H9 (cell line): ENCODE results near the gene GOLGA1. TPM values are rescaled to one million over a fixed set of nuclear protein-coding genes. Genes with fewer than 3 reads are reported as not detected.
A peak's percentile ranks its signal among the peaks of the same experiment; 100 is the strongest.

ENCODE experiments used
- DNase-seq: peaks from one replicate; pipeline ENCODE4 v3.0.0-alpha.2; 2017
- H2AFZ ChIP-seq: one replicate; pipeline ENCODE4 v1.6.1; 2013; ENCODE audit warnings: mild to moderate bottlenecking, low read length, control low read depth, moderate library complexity
- H2AK5ac ChIP-seq: 2 replicates; pipeline ENCODE4 v1.6.1; 2013; ENCODE audit warnings: low read length, control low read depth, mixed read lengths; ENCODE audit not compliant: insufficient read length
- H2BK120ac ChIP-seq: one replicate; pipeline ENCODE4 v1.6.1; 2013; ENCODE audit warnings: low read depth, mild to moderate bottlenecking, low read length, control low read depth, inconsistent platforms; ENCODE audit not compliant: poor library complexity, severe bottlenecking
- H2BK12ac ChIP-seq: 2 replicates; pipeline ENCODE4 v1.6.1; 2013; ENCODE audit warnings: low read length, control low read depth, mixed read lengths, low read depth; ENCODE audit not compliant: insufficient read length
- H2BK15ac ChIP-seq: 2 replicates; pipeline ENCODE4 v1.6.1; 2013; ENCODE audit warnings: low read depth, low read length, control low read depth
- H2BK20ac ChIP-seq: one replicate; pipeline ENCODE4 v1.6.1; 2013; ENCODE audit warnings: low read depth, mild to moderate bottlenecking, low read length, control low read depth, inconsistent platforms; ENCODE audit not compliant: poor library complexity, severe bottlenecking
- H2BK5ac ChIP-seq: 2 replicates; pipeline ENCODE4 v1.6.1; 2013; ENCODE audit warnings: low read length, control low read depth, mixed read lengths; ENCODE audit not compliant: insufficient read length
- H3K14ac ChIP-seq: 2 replicates; pipeline ENCODE4 v1.6.1; 2013; ENCODE audit warnings: low read length, control low read depth; ENCODE audit not compliant: insufficient read depth
- H3K18ac ChIP-seq: 2 replicates; pipeline ENCODE4 v1.6.1; 2013; ENCODE audit warnings: low read depth, mild to moderate bottlenecking, mixed read lengths, low read length, control low read depth; ENCODE audit not compliant: insufficient read length
- H3K23ac ChIP-seq: 2 replicates; pipeline ENCODE4 v1.6.1; 2013; ENCODE audit warnings: low read length, control low read depth, mixed read lengths, low read depth; ENCODE audit not compliant: insufficient read length
- H3K23me2 ChIP-seq: 2 replicates; pipeline ENCODE4 v1.6.1; 2013; ENCODE audit warnings: low read depth, mild to moderate bottlenecking, mixed read lengths, low read length, control low read depth; ENCODE audit not compliant: insufficient read length, poor library complexity, severe bottlenecking
- H3K27ac ChIP-seq: 2 replicates; pipeline ENCODE4 v1.5.1; 2013; ENCODE audit warnings: low read length, control low read depth, mixed read lengths, low read depth; ENCODE audit not compliant: insufficient read length
- H3K27me3 ChIP-seq: 2 replicates; pipeline ENCODE4 v1.6.1; 2013; ENCODE audit warnings: low read length, control low read depth, inconsistent platforms; ENCODE audit not compliant: insufficient read depth
- H3K4ac ChIP-seq: 2 replicates; pipeline ENCODE4 v1.6.1; 2013; ENCODE audit warnings: low read depth, mild to moderate bottlenecking, control low read depth, inconsistent platforms, low read length, moderate library complexity
- H3K4me1 ChIP-seq: 2 replicates; pipeline ENCODE4 v1.6.1; 2013; ENCODE audit warnings: low read length, control low read depth, inconsistent platforms; ENCODE audit not compliant: insufficient read depth
- H3K4me2 ChIP-seq: 2 replicates; pipeline ENCODE4 v1.6.1; 2013; ENCODE audit warnings: low read length, control low read depth, mixed read lengths; ENCODE audit not compliant: insufficient read length, insufficient read depth
- H3K56ac ChIP-seq: 2 replicates; pipeline ENCODE4 v1.6.1; 2013; ENCODE audit warnings: low read depth, mild to moderate bottlenecking, mixed read lengths, low read length, control low read depth; ENCODE audit not compliant: insufficient read length
- H3K79me1 ChIP-seq: 2 replicates; pipeline ENCODE4 v1.6.1; 2013; ENCODE audit warnings: low read depth, mild to moderate bottlenecking, moderate library complexity, low read length, control low read depth, inconsistent platforms; ENCODE audit not compliant: insufficient read depth, poor library complexity, severe bottlenecking
- H3K79me2 ChIP-seq: 2 replicates; pipeline ENCODE4 v1.6.1; 2013; ENCODE audit warnings: low read length, control low read depth, inconsistent platforms; ENCODE audit not compliant: insufficient read depth
- H3K9ac ChIP-seq: 2 replicates; pipeline ENCODE4 v1.6.1; 2013; ENCODE audit warnings: low read length, control low read depth, mixed read lengths; ENCODE audit not compliant: insufficient read length; ENCODE audit errors: extremely low read depth
- H3K9me3 ChIP-seq: one replicate; pipeline ENCODE4 v1.6.1; 2013; ENCODE audit warnings: low read depth, low read length, inconsistent platforms; ENCODE audit not compliant: control insufficient read depth
- H3T11ph ChIP-seq: one replicate; pipeline ENCODE4 v1.6.1; 2013; ENCODE audit warnings: mild to moderate bottlenecking, low read length, control low read depth, inconsistent platforms
- H4K20me1 ChIP-seq: one replicate; pipeline ENCODE4 v1.6.1; 2013; ENCODE audit not compliant: control insufficient read depth, insufficient read length, insufficient read depth
- H4K5ac ChIP-seq: 2 replicates; pipeline ENCODE4 v1.6.1; 2013; ENCODE audit warnings: low read depth, mild to moderate bottlenecking, mixed read lengths, low read length, control low read depth; ENCODE audit not compliant: insufficient read length
- H4K8ac ChIP-seq: replicated peaks from 2 replicates; pipeline ENCODE4 v1.6.1; 2013; ENCODE audit warnings: low read length, control low read depth, mixed read lengths, low read depth; ENCODE audit not compliant: insufficient read length
- H4K91ac ChIP-seq: 2 replicates; pipeline ENCODE4 v1.6.1; 2013; ENCODE audit warnings: low read depth, mild to moderate bottlenecking, moderate library complexity, mixed read lengths, low read length, control low read depth; ENCODE audit not compliant: insufficient read length
- H3K27ac Mint-ChIP-seq, 3 experiments: 2 replicates in 2 of 3; 3 replicates in 1 of 3; pipeline ENCODE4 v1.8.0; 2020 to 2021; ENCODE audit warnings: mixed read lengths in 3 of 3, mild to moderate bottlenecking in 1 of 3, moderate library complexity in 1 of 3
- H3K27me3 Mint-ChIP-seq: 2 replicates; pipeline ENCODE4 v1.8.0; 2021; ENCODE audit warnings: low read depth, mild to moderate bottlenecking, moderate library complexity, mixed read lengths
- H3K36me3 Mint-ChIP-seq, 3 experiments: 2 replicates in 2 of 3; 3 replicates in 1 of 3; pipeline ENCODE4 v1.8.0; 2020 to 2021; ENCODE audit warnings: low read depth in 3 of 3, mixed read lengths in 3 of 3; ENCODE audit not compliant: insufficient read depth in 1 of 3
- H3K4me1 Mint-ChIP-seq, 2 experiments: 2 replicates each; pipeline ENCODE4 v1.8.0; 2020; ENCODE audit warnings: mixed read lengths in 2 of 2
- H3K4me3 Mint-ChIP-seq, 2 experiments: 2 replicates in 1 of 2; 3 replicates in 1 of 2; pipeline ENCODE4 v1.8.0; 2020 to 2021; ENCODE audit warnings: mild to moderate bottlenecking in 2 of 2, mixed read lengths in 2 of 2, moderate library complexity in 1 of 2
- H3K9me3 Mint-ChIP-seq, 2 experiments: 2 replicates in 1 of 2; 3 replicates in 1 of 2; pipeline ENCODE4 v1.8.0; 2020; ENCODE audit warnings: mild to moderate bottlenecking in 2 of 2, mixed read lengths in 2 of 2, moderate library complexity in 1 of 2
- total RNA-seq: library from RNA; stranded (reverse); gene quantifications from 2 replicates; pipeline ENCODE4 v1.2.1, GENCODE V29; 2021
- TF ChIP-seq, protein P1 (sequence below): fragments of 200-600 bp; sonication (generic); conservative IDR thresholded peaks from 3 replicates; pipeline ENCODE4 v1.8.0; 2021; ENCODE audit warnings: antibody characterized with exemption, mild to moderate bottlenecking

Gene GOLGA1
- total RNA-seq, 1 experiment from 2014 or later, result 7.6 TPM

DNA sequence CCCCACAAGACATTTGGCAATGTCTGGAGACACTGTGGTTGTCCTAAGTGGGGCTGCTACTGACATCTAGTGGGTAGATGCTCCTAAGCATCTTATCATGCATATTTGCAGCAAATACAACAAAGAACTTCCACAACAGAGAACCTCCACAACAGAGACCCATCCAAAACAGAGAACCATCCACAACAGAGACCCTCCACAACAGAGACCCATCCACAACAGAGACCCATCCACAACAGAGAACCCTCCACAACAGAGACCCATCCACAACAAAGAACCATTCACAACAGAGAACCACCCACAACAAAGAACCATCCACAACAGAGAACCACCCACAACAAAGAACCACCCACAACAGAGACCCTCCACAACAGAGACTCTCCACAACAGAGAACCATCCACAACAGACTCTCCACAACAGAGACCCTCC lies 46.1 kb downstream of the GOLGA1 start:
- Histone ChIP-seq H2AFZ (no peak overlapping the region), H3K4me2 (no peak overlapping the region), H4K8ac (no peak overlapping the region), H3T11ph (no peak overlapping the region), H2BK15ac (no peak overlapping the region), H3K23ac (no peak overlapping the region), H3K4me1 (no peaks in the 10 kb centered on the region), H3K14ac (no peak overlapping the region), H4K20me1 (no peaks in the 10 kb centered on the region), H2BK12ac (no peak overlapping the region), H3K23me2 (no peaks in the 10 kb centered on the region), H3K9me3 (no peaks in the 10 kb centered on the region), H4K91ac (no peak overlapping the region), H2BK5ac (no peak overlapping the region), H4K5ac (no peak overlapping the region), H3K79me1 (no peaks in the 10 kb centered on the region), H2AK5ac (no peak overlapping the region), H3K79me2 (no peaks in the 10 kb centered on the region), H3K27ac (no peak overlapping the region), H3K56ac (no peak overlapping the region), H2BK20ac (no peak overlapping the region), H3K18ac (no peak overlapping the region), H3K4ac (no peak overlapping the region), H3K27me3 (no peaks in the 10 kb centered on the region), H2BK120ac (no peak overlapping the region), H3K9ac (no peak overlapping the region)
- H3K4me1 Mint-ChIP-seq, result peaks cover 2 to 13% of the 10 kb centered on the region in 2 experiments
- no peaks in the 10 kb centered on the region; a peak in 1 of 5 replicates for H3K9me3 Mint-ChIP-seq
- peak; percentile 60 for DNase-seq
- no peak overlapping the region for H3K4me3 Mint-ChIP-seq
- no peaks in the 10 kb centered on the region for H3K27me3 Mint-ChIP-seq
- H3K36me3 Mint-ChIP-seq, result peaks cover 4 to 16% (median 14%) of the 10 kb centered on the region in 3 experiments
- peak overlapping the region in 1 of 3 experiments; percentile 74; a peak in 2 of 7 replicates for H3K27ac Mint-ChIP-seq
- TF ChIP-seq, protein P1, sequence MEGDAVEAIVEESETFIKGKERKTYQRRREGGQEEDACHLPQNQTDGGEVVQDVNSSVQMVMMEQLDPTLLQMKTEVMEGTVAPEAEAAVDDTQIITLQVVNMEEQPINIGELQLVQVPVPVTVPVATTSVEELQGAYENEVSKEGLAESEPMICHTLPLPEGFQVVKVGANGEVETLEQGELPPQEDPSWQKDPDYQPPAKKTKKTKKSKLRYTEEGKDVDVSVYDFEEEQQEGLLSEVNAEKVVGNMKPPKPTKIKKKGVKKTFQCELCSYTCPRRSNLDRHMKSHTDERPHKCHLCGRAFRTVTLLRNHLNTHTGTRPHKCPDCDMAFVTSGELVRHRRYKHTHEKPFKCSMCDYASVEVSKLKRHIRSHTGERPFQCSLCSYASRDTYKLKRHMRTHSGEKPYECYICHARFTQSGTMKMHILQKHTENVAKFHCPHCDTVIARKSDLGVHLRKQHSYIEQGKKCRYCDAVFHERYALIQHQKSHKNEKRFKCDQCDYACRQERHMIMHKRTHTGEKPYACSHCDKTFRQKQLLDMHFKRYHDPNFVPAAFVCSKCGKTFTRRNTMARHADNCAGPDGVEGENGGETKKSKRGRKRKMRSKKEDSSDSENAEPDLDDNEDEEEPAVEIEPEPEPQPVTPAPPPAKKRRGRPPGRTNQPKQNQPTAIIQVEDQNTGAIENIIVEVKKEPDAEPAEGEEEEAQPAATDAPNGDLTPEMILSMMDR, result peak; percentile 67
